Measurements from ENCODE around the gene COL16A1. TPM values are rescaled to one million over a fixed set of nuclear protein-coding genes. Genes with fewer than 3 reads are reported as not detected.
A peak's percentile ranks its signal among the peaks of the same experiment; 100 is the strongest.

COL16A1 gene
- total and polyA plus RNA-seq, 2 of the 13 experiments (the other 11 are each of a cell fraction or from before 2014, with no cell fraction given), result 4.3 to 12.2 TPM

DNA sequence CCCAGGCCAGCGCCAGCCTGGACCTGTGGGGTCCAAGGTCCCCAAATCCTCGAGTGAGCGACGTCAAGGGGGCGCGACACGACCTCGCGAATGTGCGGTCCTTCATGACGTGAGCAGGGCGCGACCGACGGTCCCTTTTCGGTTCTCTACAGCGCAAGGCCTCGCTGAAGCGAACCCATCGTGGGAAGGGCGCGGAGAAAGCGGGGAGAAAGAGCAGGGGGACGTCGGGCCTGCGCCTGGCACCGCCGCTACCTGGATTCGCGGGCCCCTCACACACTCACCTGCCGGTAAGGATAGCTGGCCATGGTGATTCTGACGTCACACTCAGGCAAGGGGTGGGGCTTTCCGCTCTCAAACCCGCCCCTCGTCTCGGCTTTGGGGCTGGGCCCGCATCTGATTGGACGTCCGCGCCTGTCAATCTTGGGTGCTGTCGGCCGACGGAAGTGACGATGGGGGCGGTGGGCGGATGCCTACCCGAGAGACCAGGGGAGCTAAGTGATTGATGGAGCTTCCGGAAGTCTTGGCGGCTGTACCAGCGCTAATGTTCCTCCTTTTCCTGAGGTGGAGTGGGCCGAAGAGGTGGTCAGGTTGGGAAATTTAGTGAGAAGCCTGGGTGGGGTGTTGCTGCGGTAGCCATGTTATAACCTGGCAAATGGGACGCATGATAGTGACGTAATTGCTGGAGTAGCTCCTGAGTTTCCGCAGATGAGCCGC, 59.1 kb downstream of the COL16A1 start, which contains the start of gene PEF1 (continued):
- TF ChIP-seq, protein P1, sequence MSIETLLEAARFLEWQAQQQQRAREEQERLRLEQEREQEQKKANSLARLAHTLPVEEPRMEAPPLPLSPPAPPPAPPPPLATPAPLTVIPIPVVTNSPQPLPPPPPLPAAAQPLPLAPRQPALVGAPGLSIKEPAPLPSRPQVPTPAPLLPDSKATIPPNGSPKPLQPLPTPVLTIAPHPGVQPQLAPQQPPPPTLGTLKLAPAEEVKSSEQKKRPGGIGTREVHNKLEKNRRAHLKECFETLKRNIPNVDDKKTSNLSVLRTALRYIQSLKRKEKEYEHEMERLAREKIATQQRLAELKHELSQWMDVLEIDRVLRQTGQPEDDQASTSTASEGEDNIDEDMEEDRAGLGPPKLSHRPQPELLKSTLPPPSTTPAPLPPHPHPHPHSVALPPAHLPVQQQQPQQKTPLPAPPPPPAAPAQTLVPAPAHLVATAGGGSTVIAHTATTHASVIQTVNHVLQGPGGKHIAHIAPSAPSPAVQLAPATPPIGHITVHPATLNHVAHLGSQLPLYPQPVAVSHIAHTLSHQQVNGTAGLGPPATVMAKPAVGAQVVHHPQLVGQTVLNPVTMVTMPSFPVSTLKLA (IDR thresholded peaks at IDR 0.05), result no peak
- TF ChIP-seq HINFP (CRISPR knock-in tag; IDR thresholded peaks at IDR 0.05; ENCODE audit: low read depth) (0 out of 2 replicates have a peak, but pooled peaks have one; percentile 55), SALL2 (CRISPR knock-in tag; IDR thresholded peaks at IDR 0.05) (no peak), ZNF331 (CRISPR knock-in tag; IDR thresholded peaks at IDR 0.05) (peak; percentile 58; the same call in 1 of the 2 replicates), PRDM15 (CRISPR knock-in tag; IDR thresholded peaks at IDR 0.05) (no peak), NR2F2 (IDR thresholded peaks at IDR 0.05; ENCODE audit: borderline replicate concordance, low read depth) (peak; percentile 36; the same call in 1 of the 2 replicates), ZBTB42 (CRISPR knock-in tag; IDR thresholded peaks at IDR 0.05) (0 out of 2 replicates have a peak, but pooled peaks have one; percentile 20), KAT8 (CRISPR knock-in tag; IDR thresholded peaks at IDR 0.05) (peak; percentile 97), ZNF354B (CRISPR knock-in tag; IDR thresholded peaks at IDR 0.05) (no peak), ZNF556 (CRISPR knock-in tag; IDR thresholded peaks at IDR 0.05; ENCODE audit: borderline replicate concordance) (no peak), TBP (CRISPR knock-in tag; IDR thresholded peaks at IDR 0.05) (no peak)
- TF ChIP-seq, protein P2, sequence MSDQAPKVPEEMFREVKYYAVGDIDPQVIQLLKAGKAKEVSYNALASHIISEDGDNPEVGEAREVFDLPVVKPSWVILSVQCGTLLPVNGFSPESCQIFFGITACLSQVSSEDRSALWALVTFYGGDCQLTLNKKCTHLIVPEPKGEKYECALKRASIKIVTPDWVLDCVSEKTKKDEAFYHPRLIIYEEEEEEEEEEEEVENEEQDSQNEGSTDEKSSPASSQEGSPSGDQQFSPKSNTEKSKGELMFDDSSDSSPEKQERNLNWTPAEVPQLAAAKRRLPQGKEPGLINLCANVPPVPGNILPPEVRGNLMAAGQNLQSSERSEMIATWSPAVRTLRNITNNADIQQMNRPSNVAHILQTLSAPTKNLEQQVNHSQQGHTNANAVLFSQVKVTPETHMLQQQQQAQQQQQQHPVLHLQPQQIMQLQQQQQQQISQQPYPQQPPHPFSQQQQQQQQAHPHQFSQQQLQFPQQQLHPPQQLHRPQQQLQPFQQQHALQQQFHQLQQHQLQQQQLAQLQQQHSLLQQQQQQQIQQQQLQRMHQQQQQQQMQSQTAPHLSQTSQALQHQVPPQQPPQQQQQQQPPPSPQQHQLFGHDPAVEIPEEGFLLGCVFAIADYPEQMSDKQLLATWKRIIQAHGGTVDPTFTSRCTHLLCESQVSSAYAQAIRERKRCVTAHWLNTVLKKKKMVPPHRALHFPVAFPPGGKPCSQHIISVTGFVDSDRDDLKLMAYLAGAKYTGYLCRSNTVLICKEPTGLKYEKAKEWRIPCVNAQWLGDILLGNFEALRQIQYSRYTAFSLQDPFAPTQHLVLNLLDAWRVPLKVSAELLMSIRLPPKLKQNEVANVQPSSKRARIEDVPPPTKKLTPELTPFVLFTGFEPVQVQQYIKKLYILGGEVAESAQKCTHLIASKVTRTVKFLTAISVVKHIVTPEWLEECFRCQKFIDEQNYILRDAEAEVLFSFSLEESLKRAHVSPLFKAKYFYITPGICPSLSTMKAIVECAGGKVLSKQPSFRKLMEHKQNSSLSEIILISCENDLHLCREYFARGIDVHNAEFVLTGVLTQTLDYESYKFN (CRISPR knock-in tag; conservative IDR thresholded peaks at IDR 0.05), result 0 out of 2 replicates have a peak, but pooled peaks have one; percentile 55
- TF ChIP-seq, protein P3, sequence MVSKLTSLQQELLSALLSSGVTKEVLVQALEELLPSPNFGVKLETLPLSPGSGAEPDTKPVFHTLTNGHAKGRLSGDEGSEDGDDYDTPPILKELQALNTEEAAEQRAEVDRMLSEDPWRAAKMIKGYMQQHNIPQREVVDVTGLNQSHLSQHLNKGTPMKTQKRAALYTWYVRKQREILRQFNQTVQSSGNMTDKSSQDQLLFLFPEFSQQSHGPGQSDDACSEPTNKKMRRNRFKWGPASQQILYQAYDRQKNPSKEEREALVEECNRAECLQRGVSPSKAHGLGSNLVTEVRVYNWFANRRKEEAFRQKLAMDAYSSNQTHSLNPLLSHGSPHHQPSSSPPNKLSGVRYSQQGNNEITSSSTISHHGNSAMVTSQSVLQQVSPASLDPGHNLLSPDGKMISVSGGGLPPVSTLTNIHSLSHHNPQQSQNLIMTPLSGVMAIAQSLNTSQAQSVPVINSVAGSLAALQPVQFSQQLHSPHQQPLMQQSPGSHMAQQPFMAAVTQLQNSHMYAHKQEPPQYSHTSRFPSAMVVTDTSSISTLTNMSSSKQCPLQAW (CRISPR knock-in tag; IDR thresholded peaks at IDR 0.05), result no peak; the same call in 1 of the 2 replicates
- TF ChIP-seq, protein P4, sequence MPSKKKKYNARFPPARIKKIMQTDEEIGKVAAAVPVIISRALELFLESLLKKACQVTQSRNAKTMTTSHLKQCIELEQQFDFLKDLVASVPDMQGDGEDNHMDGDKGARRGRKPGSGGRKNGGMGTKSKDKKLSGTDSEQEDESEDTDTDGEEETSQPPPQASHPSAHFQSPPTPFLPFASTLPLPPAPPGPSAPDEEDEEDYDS (CRISPR knock-in tag; IDR thresholded peaks at IDR 0.05), result peak; percentile 17; the same call in 1 of the 2 replicates
